Caco-2 (cell line): Measurements from ENCODE around the gene ZNF544. TPM values are rescaled to one million over a fixed set of nuclear protein-coding genes. Genes with fewer than 3 reads are reported as not detected.
"Not testable (repeated sequence)": the region's sequence is repeated elsewhere in the genome, so short reads cannot be mapped to it uniquely, and the experiment has no call there.

ENCODE experiments used
- BruUV-seq: library from RNA; stranded (reverse); fragments of 400-500 nt; replicated peaks from 2 replicates; lab custom pipeline; 2021; lab: Mats Ljungman, UMichigan
- CTCF ChIA-PET: fragments of 300-600 bp; sonication (Branson Sonifier 250); formaldehyde crosslinking; loops from one replicate; lab custom pipeline; 2022; ENCODE audit warnings: antibody characterized with exemption; lab: Charles Lee
- POLR2A ChIA-PET: fragments of 300-600 bp; sonication (Branson Sonifier 250); formaldehyde crosslinking; loops from one replicate; lab custom pipeline; 2022; ENCODE audit warnings: antibody characterized with exemption; lab: Charles Lee
- DNase-seq, 2 experiments: peaks; one replicate each; pipeline versions ENCODE4 v3.0.0 to v3.0.0-alpha.2; 2020 to 2022
- H3K27me3 ChIP-seq: replicated peaks from 2 replicates; pipeline ENCODE4 v1.6.0; 2011; ENCODE audit warnings: low read length; ENCODE audit not compliant: control insufficient read depth, insufficient read depth
- H3K36me3 ChIP-seq: 2 replicates; pipeline ENCODE4 v1.5.1; 2011; ENCODE audit warnings: low read length; ENCODE audit not compliant: control insufficient read depth, insufficient read depth
- H3K4me1 ChIP-seq: fragments of 250-450 bp; sonication (Bioruptor Pico); 2 replicates; pipeline ENCODE4 v1.5.1; 2020; ENCODE audit warnings: mild to moderate bottlenecking
- H3K4me3 ChIP-seq: 2 replicates; pipeline ENCODE4 v1.5.1; 2011; ENCODE audit warnings: low read depth, mild to moderate bottlenecking, control low read depth, low read length
- H3K9me3 ChIP-seq: fragments of 250-450 bp; sonication (Bioruptor Pico); 2 replicates; pipeline ENCODE4 v1.5.1; 2020; ENCODE audit warnings: mild to moderate bottlenecking, moderate library complexity
- H3K27ac Mint-ChIP-seq: one replicate; pipeline ENCODE4 v1.8.0; 2022; ENCODE audit warnings: mixed read lengths; ENCODE audit not compliant: unreplicated experiment
- H3K27me3 Mint-ChIP-seq: one replicate; pipeline ENCODE4 v1.8.0; 2022; ENCODE audit warnings: mixed read lengths; ENCODE audit not compliant: insufficient read depth, unreplicated experiment
- H3K36me3 Mint-ChIP-seq: one replicate; pipeline ENCODE4 v1.8.0; 2022; ENCODE audit warnings: mild to moderate bottlenecking, mixed read lengths; ENCODE audit not compliant: insufficient read depth, unreplicated experiment
- H3K4me1 Mint-ChIP-seq: one replicate; pipeline ENCODE4 v1.8.0; 2022; ENCODE audit warnings: low read depth, mixed read lengths; ENCODE audit not compliant: unreplicated experiment
- H3K4me3 Mint-ChIP-seq: one replicate; pipeline ENCODE4 v1.8.0; 2022; ENCODE audit warnings: mild to moderate bottlenecking, moderate library complexity, mixed read lengths; ENCODE audit not compliant: unreplicated experiment
- H3K9me3 Mint-ChIP-seq: one replicate; pipeline ENCODE4 v1.8.0; 2022; ENCODE audit warnings: mixed read lengths; ENCODE audit not compliant: unreplicated experiment
- CTCF ChIP-seq, 2 experiments: fragments of 200-600 bp in 1 of 2; IDR thresholded peaks; 1 replicate in 1 of 2; 2 replicates in 1 of 2; pipeline versions ENCODE4 v1.5.1 to v1.8.0; 2011 to 2022; ENCODE audit warnings: antibody characterized with exemption in 1 of 2, control low read depth in 1 of 2, inconsistent platforms in 1 of 2, low read depth in 1 of 2, low read length in 1 of 2, mild to moderate bottlenecking in 1 of 2, moderate library complexity in 1 of 2; ENCODE audit not compliant: insufficient read depth in 1 of 2, severe bottlenecking in 1 of 2, unreplicated experiment in 1 of 2
- intact Hi-C: fragments of 100-400 bp; cut with micrococcal nuclease; formaldehyde crosslinking; loops from one replicate; pipeline ENCODE4 v1.10.0; 2022; ENCODE audit not compliant: unreplicated experiment
- total RNA-seq: library from RNA; stranded (reverse); gene quantifications from 2 replicates; pipeline ENCODE4 v1.2.3, GENCODE V29; 2022

ZNF544 gene
- total RNA-seq, 1 experiment from 2014 or later: 48.7 TPM

GRCh38 chr19:58310685-58311084, 82.0 kb downstream of the ZNF544 start:
- TF ChIP-seq CTCF (IDR thresholded peaks at IDR 0.05; ENCODE audit: insufficient read depth in 1 of 2, low read depth in 1 of 2, low read length in 1 of 2, severe bottlenecking in 1 of 2, unreplicated experiment in 1 of 2): peak in 1 of 2 experiments; percentile 23
- Mint-ChIP-seq H3K36me3 (peaks cover 95% of the 10 kb centered on the region), H3K9me3 (peaks cover 30% of the 10 kb centered on the region)
- peaks cover 11% of the 10 kb centered on the region for H3K36me3 ChIP-seq
- H3K4me3 Mint-ChIP-seq, CTCF ChIA-PET, H3K4me3 ChIP-seq, H3K27me3 ChIP-seq, H3K27ac Mint-ChIP-seq, H3K27me3 Mint-ChIP-seq, H3K4me1 ChIP-seq, H3K9me3 ChIP-seq, BruUV-seq, intact Hi-C loops, H3K4me1 Mint-ChIP-seq, POLR2A ChIA-PET: not testable (repeated sequence)
- peak in 1 of 2 experiments; percentile 33 for DNase-seq

GRCh38 chr19:58311345-58311865, 82.7 kb downstream of the ZNF544 start:
- no peak for DNase-seq
- CTCF ChIA-PET: no interaction called here
- intact Hi-C loops: no loop called here
- H3K27me3 ChIP-seq: no peaks in the 10 kb centered on the region
- POLR2A ChIA-PET: no interaction called here
- no peak overlapping the region for H3K4me3 ChIP-seq
- H3K27ac Mint-ChIP-seq: no peak overlapping the region
- H3K36me3 Mint-ChIP-seq: peaks cover 95% of the 10 kb centered on the region
- peaks cover 11% of the 10 kb centered on the region for H3K36me3 ChIP-seq
- no peak overlapping the region for H3K4me3 Mint-ChIP-seq
- H3K4me1 Mint-ChIP-seq: no peaks in the 10 kb centered on the region
- H3K27me3 Mint-ChIP-seq: no peaks in the 10 kb centered on the region
- H3K9me3 Mint-ChIP-seq: peaks cover 31% of the 10 kb centered on the region
- no peaks in the 10 kb centered on the region for H3K4me1 ChIP-seq
- TF ChIP-seq CTCF (IDR thresholded peaks at IDR 0.05; ENCODE audit: insufficient read depth in 1 of 2, low read depth in 1 of 2, low read length in 1 of 2, severe bottlenecking in 1 of 2, unreplicated experiment in 1 of 2): no peak
- BruUV-seq: no TSS peak
- no peaks in the 10 kb centered on the region for H3K9me3 ChIP-seq

Other genes with a start within 250 kb of the ZNF544 start
- 13.0 and 13.9 TPM in 2 replicates for gene ZNF606, start 226.1 kb upstream of the ZNF544 start, total RNA-seq
- gene ZSCAN1, start 194.9 kb upstream of the ZNF544 start, total RNA-seq: not detected in 2 replicates
- not detected in 2 replicates for gene ZNF135, start 169.6 kb upstream of the ZNF544 start, total RNA-seq
- not detected in 2 replicates for gene ZSCAN18, start 130.7 kb upstream of the ZNF544 start, total RNA-seq
- 4.4 and 5.4 TPM in 2 replicates for gene ZNF329, start 78.1 kb upstream of the ZNF544 start, total RNA-seq
- 19.9 and 21.6 TPM in 2 replicates for gene ZNF274, start 45.9 kb upstream of the ZNF544 start, total RNA-seq
- gene ZNF8, start 50.0 kb downstream of the ZNF544 start, total RNA-seq: 8.4 and 8.5 TPM in 2 replicates
- gene ERVK3-1, start 76.5 kb downstream of the ZNF544 start, total RNA-seq: 61.3 and 66.1 TPM in 2 replicates
- 4.0 and 4.3 TPM in 2 replicates for gene ZSCAN22, start 98.1 kb downstream of the ZNF544 start, total RNA-seq
- gene A1BG, start 124.6 kb downstream of the ZNF544 start, total RNA-seq: 1.6 and 2.8 TPM in 2 replicates
- gene ZNF497, start 133.8 kb downstream of the ZNF544 start, total RNA-seq: 1.6 and 1.7 TPM in 2 replicates
- gene ZNF837, start 152.1 kb downstream of the ZNF544 start, total RNA-seq: 2.2 and 2.3 TPM in 2 replicates
- 1,436 and 1,611 TPM in 2 replicates for gene RPS5, start 158.4 kb downstream of the ZNF544 start, total RNA-seq
- gene RNF225, start 166.7 kb downstream of the ZNF544 start, total RNA-seq: 0.73 and 1.3 TPM in 2 replicates
- gene ZNF584, start 179.7 kb downstream of the ZNF544 start, total RNA-seq: 4.9 and 5.7 TPM in 2 replicates
- not detected in 2 replicates for gene ZNF132, start 211.2 kb downstream of the ZNF544 start, total RNA-seq
- 4.6 and 6.8 TPM in 2 replicates for gene ZNF324B, start 222.7 kb downstream of the ZNF544 start, total RNA-seq
- 9.8 and 10.6 TPM in 2 replicates for gene ZNF324, start 238.2 kb downstream of the ZNF544 start, total RNA-seq
- gene ZNF446, start 247.4 kb downstream of the ZNF544 start, total RNA-seq: 8.6 and 9.7 TPM in 2 replicates